Measurements from ENCODE around the gene STAT5B.
A peak's percentile ranks its signal among the peaks of the same experiment; 100 is the strongest.

Gene STAT5B

DNA sequence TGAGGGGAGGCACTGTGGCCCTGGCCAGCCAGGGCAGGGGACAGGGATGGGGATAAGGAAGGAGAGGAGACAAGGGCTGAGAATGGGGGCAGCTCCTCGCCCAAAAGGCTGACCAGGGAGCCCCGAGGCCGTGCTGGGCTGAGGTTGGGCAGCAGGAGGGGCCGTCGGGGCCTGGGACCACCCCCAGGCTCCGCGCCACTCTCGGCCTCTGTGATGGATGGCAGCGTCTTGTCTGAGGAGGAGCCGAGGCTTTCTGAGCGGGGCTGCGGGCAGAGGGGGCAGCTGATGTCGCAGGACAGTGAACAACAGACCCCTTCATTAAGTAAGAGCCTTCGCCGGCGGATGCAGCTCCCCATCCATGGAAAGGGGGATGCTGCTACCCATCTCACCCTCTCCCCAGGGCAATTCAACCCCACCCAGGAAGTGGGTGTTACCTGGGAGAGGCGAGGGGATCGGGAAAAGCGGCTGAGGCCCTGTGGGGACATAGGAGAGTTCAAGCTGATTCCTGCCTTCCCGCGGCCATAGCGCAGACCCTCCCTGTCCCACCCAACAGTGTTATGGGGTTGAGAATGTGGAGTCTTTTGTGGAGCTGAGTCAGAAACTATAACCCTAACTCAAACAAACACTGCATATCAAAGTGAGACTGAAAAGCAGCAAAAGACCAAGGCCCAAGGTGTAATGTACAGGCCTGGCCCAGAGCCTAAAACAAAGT lies 112.3 kb downstream of the STAT5B start:
- H2AK5ac ChIP-seq (ENCODE audit: low read length, severe bottlenecking), result no peak overlapping the region
- peaks cover 0 to 16% of the 10 kb centered on the region in 2 experiments for H3K27me3 ChIP-seq (ENCODE audit: control insufficient read depth in 1 of 2, insufficient read depth in 1 of 2, low read length in 2 of 2)
- H3K36me3 ChIP-seq (ENCODE audit: control insufficient read depth in 1 of 2, insufficient read depth in 2 of 2, low read depth in 1 of 2, low read length in 2 of 2), result no peaks in the 10 kb centered on the region
- H3K4me2 ChIP-seq (ENCODE audit: low read length, poor library complexity, severe bottlenecking), result no peak overlapping the region
- H3K23ac ChIP-seq (ENCODE audit: low read length in 2 of 2), result no peak overlapping the region
- H3K79me1 ChIP-seq (replicated peaks; ENCODE audit: low read length, poor library complexity, severe bottlenecking), result no peaks in the 10 kb centered on the region
- no peak overlapping the region for H3K4ac ChIP-seq (ENCODE audit: low read depth in 1 of 2, low read length in 2 of 2)
- 83% methylated on average over 14 of the region's 22 CpGs for WGBS
- H2BK120ac ChIP-seq (ENCODE audit: low read depth, low read length), result no peak overlapping the region
- no peak overlapping the region for H4K8ac ChIP-seq (ENCODE audit: low read length)
- no peaks in the 10 kb centered on the region for H3K4me1 ChIP-seq (ENCODE audit: control insufficient read depth, insufficient read depth, low read depth, low read length)
- no peak for DNase-seq
- no peak overlapping the region for H3K18ac ChIP-seq (ENCODE audit: low read depth in 1 of 2, low read length in 2 of 2)
- no peak overlapping the region for H3K14ac ChIP-seq (ENCODE audit: low read length in 2 of 2)
- no peaks in the 10 kb centered on the region for H3K9me3 ChIP-seq (ENCODE audit: control insufficient read depth, low read length)
- H3K27ac ChIP-seq (ENCODE audit: low read length, poor library complexity, severe bottlenecking), result no peak overlapping the region
- H3K4me3 ChIP-seq (ENCODE audit: insufficient read depth in 1 of 2, low read depth in 1 of 2, low read length in 2 of 2), result no peak overlapping the region
- no peak overlapping the region for H2BK15ac ChIP-seq (ENCODE audit: low read depth, poor library complexity, severe bottlenecking)
- H2AFZ ChIP-seq (ENCODE audit: low read depth, low read length), result no peak overlapping the region
- no peak overlapping the region for H4K91ac ChIP-seq (ENCODE audit: low read length)
- H3K9ac ChIP-seq (ENCODE audit: low read length), result no peak overlapping the region
- H2BK5ac ChIP-seq (ENCODE audit: low read depth, low read length, poor library complexity, severe bottlenecking), result no peak overlapping the region
- H2BK12ac ChIP-seq (ENCODE audit: low read length in 2 of 2), result no peak overlapping the region

DNA sequence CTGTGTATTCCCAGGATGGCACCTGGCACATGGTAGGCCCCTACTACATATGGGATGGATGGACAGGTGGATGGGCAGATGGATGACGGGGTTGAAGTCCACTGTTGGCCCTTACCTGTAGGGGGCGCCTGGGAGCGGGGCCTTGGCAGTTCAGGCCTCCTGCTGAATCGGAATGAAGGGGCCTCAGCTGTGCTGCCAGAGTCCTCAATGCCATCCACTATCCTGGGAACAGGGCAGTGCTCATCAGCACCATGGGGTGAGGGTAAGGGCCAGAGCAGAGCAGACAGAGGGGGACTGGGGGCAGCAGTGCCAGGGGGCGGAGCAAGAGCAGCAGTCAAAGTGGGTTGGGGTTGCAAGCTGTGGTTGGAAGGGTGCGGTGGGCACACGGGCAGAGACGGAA lies 113.1 kb downstream of the STAT5B start:
- H3K27ac ChIP-seq (ENCODE audit: low read length, poor library complexity, severe bottlenecking), result no peak overlapping the region
- H4K8ac ChIP-seq (ENCODE audit: low read length), result no peak overlapping the region
- H3K36me3 ChIP-seq (ENCODE audit: control insufficient read depth in 1 of 2, insufficient read depth in 2 of 2, low read depth in 1 of 2, low read length in 2 of 2), result no peaks in the 10 kb centered on the region
- H2AFZ ChIP-seq (ENCODE audit: low read depth, low read length), result no peak overlapping the region
- H3K9me3 ChIP-seq (ENCODE audit: control insufficient read depth, low read length), result no peaks in the 10 kb centered on the region
- H2BK5ac ChIP-seq (ENCODE audit: low read depth, low read length, poor library complexity, severe bottlenecking), result no peak overlapping the region
- no peak overlapping the region for H3K9ac ChIP-seq (ENCODE audit: low read length)
- H2BK15ac ChIP-seq (ENCODE audit: low read depth, poor library complexity, severe bottlenecking), result no peak overlapping the region
- H3K79me1 ChIP-seq (replicated peaks; ENCODE audit: low read length, poor library complexity, severe bottlenecking), result no peaks in the 10 kb centered on the region
- no peaks in the 10 kb centered on the region for H3K4me1 ChIP-seq (ENCODE audit: control insufficient read depth, insufficient read depth, low read depth, low read length)
- no peak overlapping the region for H3K18ac ChIP-seq (ENCODE audit: low read depth in 1 of 2, low read length in 2 of 2)
- no peak for DNase-seq
- no peak overlapping the region for H3K23ac ChIP-seq (ENCODE audit: low read length in 2 of 2)
- H3K4me3 ChIP-seq (ENCODE audit: insufficient read depth in 1 of 2, low read depth in 1 of 2, low read length in 2 of 2), result no peak overlapping the region
- H2AK5ac ChIP-seq (ENCODE audit: low read length, severe bottlenecking), result no peak overlapping the region
- H3K14ac ChIP-seq (ENCODE audit: low read length in 2 of 2), result no peak overlapping the region
- peaks cover 0 to 16% of the 10 kb centered on the region in 2 experiments for H3K27me3 ChIP-seq (ENCODE audit: control insufficient read depth in 1 of 2, insufficient read depth in 1 of 2, low read length in 2 of 2)
- no peak overlapping the region for H2BK120ac ChIP-seq (ENCODE audit: low read depth, low read length)
- H3K4me2 ChIP-seq (ENCODE audit: low read length, poor library complexity, severe bottlenecking), result no peak overlapping the region
- no peak overlapping the region for H2BK12ac ChIP-seq (ENCODE audit: low read length in 2 of 2)
- H4K91ac ChIP-seq (ENCODE audit: low read length), result no peak overlapping the region
- WGBS, result 64% methylated on average over 8 of the region's 8 CpGs
- H3K4ac ChIP-seq (ENCODE audit: low read depth in 1 of 2, low read length in 2 of 2), result no peak overlapping the region

DNA sequence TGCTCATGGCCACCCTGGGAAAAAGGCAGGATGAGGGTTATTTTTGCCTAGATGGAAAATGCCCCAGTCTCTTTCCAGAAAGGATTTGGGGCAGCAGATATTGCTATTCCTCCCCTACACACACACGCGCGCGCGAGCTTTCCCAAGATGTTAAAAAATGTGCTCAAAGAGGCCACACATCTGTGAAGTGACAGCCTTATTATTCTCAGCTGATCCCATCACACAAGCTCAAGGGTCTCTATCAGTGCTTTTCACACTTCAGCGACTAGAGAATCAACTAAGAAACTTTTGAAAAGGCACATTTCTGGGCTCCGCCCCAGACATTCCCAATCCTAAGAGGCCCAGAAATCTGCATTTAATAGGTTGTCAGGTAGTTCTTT lies 115.7 kb downstream of the STAT5B start:
- H3K4me2 ChIP-seq (ENCODE audit: low read length, poor library complexity, severe bottlenecking), result no peak overlapping the region
- H3K4ac ChIP-seq (ENCODE audit: low read depth in 1 of 2, low read length in 2 of 2), result no peak overlapping the region
- H3K4me3 ChIP-seq (ENCODE audit: insufficient read depth in 1 of 2, low read depth in 1 of 2, low read length in 2 of 2), result no peak overlapping the region
- 88% methylated on average over 6 of the region's 7 CpGs for WGBS
- H3K18ac ChIP-seq (ENCODE audit: low read depth in 1 of 2, low read length in 2 of 2), result no peak overlapping the region
- no peak overlapping the region for H2AFZ ChIP-seq (ENCODE audit: low read depth, low read length)
- no peak overlapping the region for H3K23ac ChIP-seq (ENCODE audit: low read length in 2 of 2)
- H3K14ac ChIP-seq (ENCODE audit: low read length in 2 of 2), result no peak overlapping the region
- peaks cover 1% of the 10 kb centered on the region for H3K79me1 ChIP-seq (replicated peaks; ENCODE audit: low read length, poor library complexity, severe bottlenecking)
- no peak for DNase-seq
- H2BK5ac ChIP-seq (ENCODE audit: low read depth, low read length, poor library complexity, severe bottlenecking), result no peak overlapping the region
- no peaks in the 10 kb centered on the region for H3K36me3 ChIP-seq (ENCODE audit: control insufficient read depth in 1 of 2, insufficient read depth in 2 of 2, low read depth in 1 of 2, low read length in 2 of 2)
- H3K9ac ChIP-seq (ENCODE audit: low read length), result no peak overlapping the region
- H3K27me3 ChIP-seq (ENCODE audit: control insufficient read depth in 1 of 2, insufficient read depth in 1 of 2, low read length in 2 of 2), result peaks cover 0 to 15% of the 10 kb centered on the region in 2 experiments
- H2BK120ac ChIP-seq (ENCODE audit: low read depth, low read length), result no peak overlapping the region
- peaks cover 2% of the 10 kb centered on the region for H3K4me1 ChIP-seq (ENCODE audit: control insufficient read depth, insufficient read depth, low read depth, low read length)
- H2AK5ac ChIP-seq (ENCODE audit: low read length, severe bottlenecking), result no peak overlapping the region
- no peaks in the 10 kb centered on the region for H3K9me3 ChIP-seq (ENCODE audit: control insufficient read depth, low read length)
- no peak overlapping the region for H4K8ac ChIP-seq (ENCODE audit: low read length)
- H2BK12ac ChIP-seq (ENCODE audit: low read length in 2 of 2), result no peak overlapping the region
- H4K91ac ChIP-seq (ENCODE audit: low read length), result no peak overlapping the region
- no peak overlapping the region for H3K27ac ChIP-seq (ENCODE audit: low read length, poor library complexity, severe bottlenecking)
- H2BK15ac ChIP-seq (ENCODE audit: low read depth, poor library complexity, severe bottlenecking), result no peak overlapping the region

DNA sequence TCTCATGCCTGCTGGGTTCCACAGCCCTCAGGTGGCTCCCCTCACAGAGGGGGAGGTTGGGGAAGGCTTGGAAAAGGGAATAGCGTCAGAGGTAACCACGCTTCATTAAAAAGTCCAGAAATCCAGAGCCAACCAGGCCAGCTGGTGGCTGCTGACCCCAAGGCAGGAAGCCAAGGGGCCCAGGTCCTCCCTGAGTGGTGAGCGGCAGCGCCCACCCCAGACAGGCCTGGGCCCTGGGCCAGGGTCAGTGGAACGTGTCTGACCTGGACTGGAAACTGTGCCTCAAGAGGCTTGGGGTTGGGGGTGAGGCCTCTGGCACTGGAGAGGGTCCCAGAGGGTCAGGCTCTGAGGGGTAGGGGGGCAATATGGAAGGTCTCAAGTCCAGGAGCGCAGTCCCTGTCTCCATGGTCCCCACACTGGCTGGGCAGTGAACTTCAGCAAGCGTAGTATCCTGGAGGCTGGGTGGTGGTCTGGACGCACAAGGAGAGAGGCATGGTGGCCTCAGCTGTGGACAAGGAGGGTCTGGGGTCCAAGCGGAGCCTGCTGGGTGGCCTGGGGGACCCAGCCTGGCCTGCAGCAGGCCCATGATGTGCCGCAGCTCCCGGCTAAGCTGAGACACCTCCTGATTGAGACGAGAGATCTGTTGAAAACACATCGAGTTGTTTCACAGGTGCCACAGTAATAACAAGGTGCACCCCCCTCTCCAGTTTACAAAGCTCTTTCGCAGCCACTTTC lies 116.2 kb downstream of the STAT5B start:
- no peak overlapping the region for H3K18ac ChIP-seq (ENCODE audit: low read depth in 1 of 2, low read length in 2 of 2)

More for the DNA sequence above, 116.2 kb downstream of the STAT5B start:
- Histone ChIP-seq H3K79me1 (replicated peaks; ENCODE audit: low read length, poor library complexity, severe bottlenecking) (peaks cover 1% of the 10 kb centered on the region), H3K4ac (ENCODE audit: low read depth in 1 of 2, low read length in 2 of 2) (no peak overlapping the region), H3K14ac (ENCODE audit: low read length in 2 of 2) (no peak overlapping the region), H3K4me2 (ENCODE audit: low read length, poor library complexity, severe bottlenecking) (no peak overlapping the region), H4K91ac (ENCODE audit: low read length) (peak overlapping the region; percentile 31), H3K36me3 (ENCODE audit: control insufficient read depth in 1 of 2, insufficient read depth in 2 of 2, low read depth in 1 of 2, low read length in 2 of 2) (no peaks in the 10 kb centered on the region), H3K9me3 (ENCODE audit: control insufficient read depth, low read length) (no peaks in the 10 kb centered on the region), H2BK120ac (ENCODE audit: low read depth, low read length) (no peak overlapping the region), H3K23ac (ENCODE audit: low read length in 2 of 2) (no peak overlapping the region), H3K9ac (ENCODE audit: low read length) (no peak overlapping the region), H3K4me1 (ENCODE audit: control insufficient read depth, insufficient read depth, low read depth, low read length) (peaks cover 5% of the 10 kb centered on the region), H2BK5ac (ENCODE audit: low read depth, low read length, poor library complexity, severe bottlenecking) (no peak overlapping the region), H2AFZ (ENCODE audit: low read depth, low read length) (no peak overlapping the region), H2BK15ac (ENCODE audit: low read depth, poor library complexity, severe bottlenecking) (no peak overlapping the region), H2AK5ac (ENCODE audit: low read length, severe bottlenecking) (no peak overlapping the region), H3K4me3 (ENCODE audit: insufficient read depth in 1 of 2, low read depth in 1 of 2, low read length in 2 of 2) (no peak overlapping the region), H2BK12ac (ENCODE audit: low read length in 2 of 2) (no peak overlapping the region), H3K27me3 (ENCODE audit: control insufficient read depth in 1 of 2, insufficient read depth in 1 of 2, low read length in 2 of 2) (peaks cover 0 to 11% of the 10 kb centered on the region in 2 experiments), H4K8ac (ENCODE audit: low read length) (no peak overlapping the region), H3K27ac (ENCODE audit: low read length, poor library complexity, severe bottlenecking) (no peak overlapping the region)
- 90% methylated on average over 14 of the region's 14 CpGs for WGBS
- DNase-seq, result no peak
